Stimulated activated CD4-positive, alpha-beta T cell treated with anti-CD3 and anti-CD28 coated beads, Interleukin-4, amount 100 ng/mL, for 24 hours (primary cell): Measurements from ENCODE around the gene SOX6.

ENCODE experiments used
- DNase-seq: peaks from one replicate; pipeline ENCODE4 v3.0.0-alpha.2; 2020

Gene SOX6

GRCh38 chr11:15985127-15985859, 371.1 kb downstream of the SOX6 start:
- no peak for DNase-seq

GRCh38 chr11:15981292-15981691, 375.1 kb downstream of the SOX6 start:
- DNase-seq, result no peak

- DNase-seq, result no peak
Observed at GRCh38 chr11:15977116-15977515, 379.2 kb downstream of the SOX6 start.

GRCh38 chr11:15976433-15977045, 379.8 kb downstream of the SOX6 start:
- DNase-seq, result no peak

GRCh38 chr11:15975742-15976141, 380.6 kb downstream of the SOX6 start:
- DNase-seq, result no peak

GRCh38 chr11:15972838-15973237, 383.5 kb downstream of the SOX6 start:
- DNase-seq, result no peak

- DNase-seq, result no peak
Observed at GRCh38 chr11:15971215-15971546, 385.2 kb downstream of the SOX6 start.

GRCh38 chr11:15970506-15971214, 385.7 kb downstream of the SOX6 start:
- DNase-seq, result no peak

GRCh38 chr11:15969701-15970329, 386.5 kb downstream of the SOX6 start:
- DNase-seq, result no peak

- no peak for DNase-seq
Observed at GRCh38 chr11:15969281-15969680, 387.1 kb downstream of the SOX6 start.

- DNase-seq, result no peak
Observed at GRCh38 chr11:15968461-15969130, 387.8 kb downstream of the SOX6 start.

GRCh38 chr11:15967966-15968365, 388.4 kb downstream of the SOX6 start:
- no peak for DNase-seq

- DNase-seq, result no peak
Observed at GRCh38 chr11:15967166-15967565, 389.2 kb downstream of the SOX6 start.

GRCh38 chr11:15965562-15966250, 390.6 kb downstream of the SOX6 start:
- no peak for DNase-seq

- DNase-seq, result no peak
Observed at GRCh38 chr11:15963266-15963665, 393.1 kb downstream of the SOX6 start.

GRCh38 chr11:15958910-15959309, 397.4 kb downstream of the SOX6 start:
- no peak for DNase-seq

GRCh38 chr11:15957234-15957633, 399.1 kb downstream of the SOX6 start:
- no peak for DNase-seq

GRCh38 chr11:15956302-15956701, 400.0 kb downstream of the SOX6 start:
- no peak for DNase-seq

- no peak for DNase-seq
Observed at GRCh38 chr11:15955595-15955994, 400.8 kb downstream of the SOX6 start.

- no peak for DNase-seq
Observed at GRCh38 chr11:15947681-15948648, 408.4 kb downstream of the SOX6 start.

GRCh38 chr11:15945726-15946125, 410.6 kb downstream of the SOX6 start:
- no peak for DNase-seq
